Measurements from ENCODE around the gene TIGD7.

The TIGD7 gene, protein sequence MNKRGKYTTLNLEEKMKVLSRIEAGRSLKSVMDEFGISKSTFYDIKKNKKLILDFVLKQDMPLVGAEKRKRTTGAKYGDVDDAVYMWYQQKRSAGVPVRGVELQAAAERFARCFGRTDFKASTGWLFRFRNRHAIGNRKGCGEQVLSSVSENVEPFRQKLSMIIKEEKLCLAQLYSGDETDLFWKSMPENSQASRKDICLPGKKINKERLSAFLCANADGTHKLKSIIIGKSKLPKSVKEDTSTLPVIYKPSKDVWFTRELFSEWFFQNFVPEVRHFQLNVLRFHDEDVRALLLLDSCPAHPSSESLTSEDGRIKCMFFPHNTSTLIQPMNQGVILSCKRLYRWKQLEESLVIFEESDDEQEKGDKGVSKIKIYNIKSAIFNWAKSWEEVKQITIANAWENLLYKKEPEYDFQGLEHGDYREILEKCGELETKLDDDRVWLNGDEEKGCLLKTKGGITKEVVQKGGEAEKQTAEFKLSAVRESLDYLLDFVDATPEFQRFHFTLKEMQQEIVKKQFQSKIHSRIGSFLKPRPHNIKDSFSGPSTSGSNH

DNA sequence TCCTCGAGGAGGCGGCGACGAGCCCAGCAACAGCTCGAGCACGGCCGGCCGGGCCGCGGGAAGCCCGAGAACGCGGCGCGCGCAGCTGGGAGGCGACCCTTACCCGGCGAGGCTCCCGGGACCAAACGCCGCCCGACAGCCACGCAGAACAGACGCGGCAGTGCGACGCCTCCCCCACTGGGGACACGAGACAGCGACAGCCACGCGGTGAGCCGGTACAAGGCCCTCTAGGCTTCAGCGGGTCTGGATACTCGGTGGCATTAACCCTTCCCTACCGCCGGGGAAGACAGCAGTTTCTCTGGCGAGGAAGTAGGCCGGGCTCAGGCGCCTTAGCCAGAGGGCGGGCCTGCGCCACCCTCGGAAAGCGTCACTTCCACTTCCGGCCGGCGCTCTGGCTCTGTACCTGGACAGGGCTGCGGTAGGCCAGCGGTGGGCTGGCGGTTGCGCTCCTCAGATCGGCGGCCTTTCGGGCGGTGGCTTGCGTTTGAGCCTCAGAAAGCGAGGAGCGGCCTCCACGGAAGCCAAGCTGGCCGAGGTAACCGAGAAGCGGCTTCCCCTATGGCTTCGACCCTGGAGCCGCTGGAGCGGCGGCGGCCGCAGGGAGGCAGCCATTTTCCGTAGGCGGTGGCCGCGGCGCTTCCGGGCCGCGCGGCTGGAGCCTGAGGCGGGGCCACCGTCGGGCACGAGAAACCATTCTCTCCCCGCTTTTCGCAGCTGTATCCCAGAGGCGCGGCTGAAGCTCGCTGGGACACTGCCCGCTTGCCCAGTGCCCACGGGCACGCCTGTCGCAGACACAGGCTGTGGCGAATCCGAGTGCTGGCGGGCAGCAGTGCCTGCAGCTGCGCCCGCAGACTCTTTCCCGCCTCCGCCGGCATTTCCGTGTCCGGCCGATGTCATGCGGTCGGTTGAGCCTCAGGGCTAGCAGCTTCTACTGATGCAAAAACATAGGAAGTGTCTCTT lies at the start of gene TIGD7, which contains the start of gene ZNF75A:
TSS of gene TIGD7 (minus strand) at position 322 of the 960 bp plus-strand sequence. CDS start 4,816 bp downstream, outside the sequence.
TSS of gene ZNF75A (plus strand) at position 389 of the 960 bp plus-strand sequence. CDS start 2,932 bp downstream, outside the sequence.
- DNase-seq (ENCODE audit: low spot score) = peak; percentile 93

DNA sequence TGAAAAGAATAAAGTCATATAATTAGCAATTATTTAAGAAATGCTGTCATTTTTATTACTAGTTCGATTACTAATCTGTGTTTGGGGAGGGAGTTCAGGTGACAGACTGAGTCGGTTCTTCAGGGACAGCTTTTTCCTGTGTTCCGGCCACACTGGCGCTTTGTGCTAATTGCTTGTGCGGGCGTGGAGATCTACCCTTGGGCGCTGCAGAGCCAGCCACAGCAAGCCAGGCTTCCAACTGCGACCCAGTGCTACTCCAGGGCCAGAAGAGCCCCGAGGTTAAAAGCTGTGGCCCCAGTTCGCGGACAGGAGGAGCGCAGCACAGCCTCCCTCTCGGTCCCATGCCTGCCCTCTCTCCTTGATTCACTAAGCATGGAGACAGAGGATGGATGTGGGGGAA lies 43.9 kb upstream of the TIGD7 start:
- DNase-seq (ENCODE audit: low spot score) = no peak

DNA sequence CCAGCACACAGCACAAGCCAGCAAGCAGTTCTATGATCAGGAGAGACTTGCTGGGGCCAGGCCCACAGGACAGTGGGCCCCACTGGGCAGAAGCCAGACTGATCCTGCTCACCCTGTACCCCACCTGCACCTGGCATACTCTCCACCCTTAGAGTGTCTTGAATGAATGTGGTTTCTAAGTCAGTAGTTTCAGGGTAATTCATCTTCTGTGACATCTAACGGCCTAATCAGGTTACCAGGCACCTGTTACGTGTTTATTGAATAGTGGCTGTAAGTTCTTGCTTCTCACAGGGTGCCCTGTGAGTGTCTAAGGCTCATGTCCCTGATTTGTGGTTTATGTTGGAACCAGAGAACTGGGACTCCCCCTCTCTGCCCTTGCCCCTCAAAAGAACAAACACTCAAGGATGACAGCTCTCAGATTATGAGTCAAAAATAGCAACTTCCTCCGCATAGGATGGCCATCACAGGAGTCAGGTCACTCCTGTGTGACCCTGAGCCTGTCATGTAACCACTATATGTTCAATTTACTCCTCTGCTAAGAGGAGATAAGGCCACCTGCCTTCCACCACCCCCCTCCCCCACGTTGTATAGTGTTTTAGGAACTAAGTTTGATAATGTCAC lies 43.4 kb upstream of the TIGD7 start:
- DNase-seq (ENCODE audit: low spot score) = no peak

DNA sequence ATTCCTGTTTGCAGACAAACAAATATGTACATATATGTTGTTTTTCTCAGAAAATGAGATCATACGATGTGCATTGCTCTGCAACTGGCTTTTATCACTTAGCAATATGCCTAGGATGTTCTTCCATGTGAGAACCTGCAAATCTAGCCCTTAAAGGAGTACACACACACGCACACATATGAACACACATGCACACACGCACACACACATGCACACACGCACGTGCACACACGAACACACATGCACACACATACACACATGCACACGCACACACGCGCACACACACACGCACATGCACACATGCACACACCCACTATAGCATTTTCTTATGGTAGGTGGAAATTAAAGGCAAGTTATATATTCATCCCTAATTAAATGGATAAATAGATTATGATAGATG lies 42.4 kb upstream of the TIGD7 start:
- no peak for DNase-seq (ENCODE audit: low spot score)

DNA sequence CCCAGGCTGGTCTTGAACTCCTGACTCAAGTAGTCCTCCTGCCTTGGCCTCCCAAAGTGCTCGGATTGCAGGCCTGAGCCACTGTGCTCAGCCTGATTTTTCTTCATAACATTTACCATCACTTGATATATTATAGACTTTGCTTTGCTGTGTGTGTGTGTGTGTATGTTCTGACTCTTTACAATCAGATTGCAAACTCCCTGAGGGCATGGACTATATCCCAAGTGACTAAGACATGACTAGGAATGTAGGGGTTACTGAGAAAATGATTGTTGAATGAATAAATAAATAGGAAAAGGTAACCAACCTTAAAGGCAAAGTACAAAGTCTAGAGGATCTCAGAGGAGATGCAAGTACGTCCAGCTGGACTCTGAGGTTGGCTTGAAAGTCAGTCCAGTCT lies 40.8 kb upstream of the TIGD7 start:
- DNase-seq (ENCODE audit: low spot score) = no peak

DNA sequence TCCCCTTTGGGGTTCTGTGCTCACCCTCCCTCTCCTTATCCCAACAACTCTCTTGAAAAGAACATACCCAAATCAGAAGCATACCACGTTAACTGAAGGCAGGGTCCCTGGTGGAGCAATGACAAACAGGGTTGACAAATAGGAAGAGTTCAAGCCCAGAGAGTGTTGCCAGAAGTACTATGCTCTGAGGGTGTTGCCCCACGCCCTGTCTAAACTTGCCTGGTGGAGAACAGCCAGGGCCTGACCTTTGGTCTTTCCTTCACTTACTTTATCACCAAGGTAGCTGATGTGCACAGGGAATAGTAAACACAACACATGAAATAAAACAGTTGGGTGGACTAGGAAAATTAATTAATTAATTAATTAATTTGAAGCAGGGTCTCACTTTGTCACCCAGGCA lies 23.4 kb upstream of the TIGD7 start:
- DNase-seq (ENCODE audit: low spot score) = no peak

DNA sequence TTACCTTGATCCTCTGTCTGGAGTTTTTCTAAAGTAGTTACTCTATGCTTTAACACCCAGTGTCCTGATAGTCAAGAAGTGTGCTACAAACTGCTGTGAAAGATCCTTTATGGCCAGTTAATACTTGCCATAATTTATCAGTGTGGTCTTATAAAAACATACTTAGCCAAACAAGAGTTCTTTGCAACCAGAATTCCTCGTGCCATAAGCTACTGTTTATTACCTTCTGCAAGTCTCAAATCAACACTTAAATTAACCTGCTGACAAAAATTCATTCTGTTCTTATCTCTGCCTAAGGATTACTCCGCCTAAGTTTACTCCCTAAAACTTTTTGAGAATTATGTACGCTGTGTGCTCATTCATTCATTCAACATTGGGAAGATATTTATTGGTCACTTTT lies 22.9 kb upstream of the TIGD7 start:
- no peak for DNase-seq (ENCODE audit: low spot score)

DNA sequence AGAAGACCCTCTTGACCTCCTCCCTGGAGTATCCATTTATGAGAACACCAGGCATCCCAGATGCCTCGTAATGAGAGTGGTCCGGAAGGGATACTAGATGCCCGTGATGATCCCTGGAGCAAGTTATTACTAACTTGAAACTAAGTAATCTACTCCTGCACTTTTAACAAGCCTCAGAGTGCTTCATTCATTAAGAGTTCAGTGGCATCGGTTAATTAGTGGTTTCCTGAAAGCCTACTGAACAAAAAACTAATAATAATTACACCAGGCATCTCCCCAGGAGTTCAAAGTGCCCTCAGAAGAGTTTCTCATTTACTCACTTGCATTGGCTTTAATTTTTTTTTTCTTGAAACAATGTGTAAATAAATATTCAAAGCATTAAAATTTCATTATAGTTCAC lies 22.3 kb upstream of the TIGD7 start:
- DNase-seq (ENCODE audit: low spot score) = no peak

DNA sequence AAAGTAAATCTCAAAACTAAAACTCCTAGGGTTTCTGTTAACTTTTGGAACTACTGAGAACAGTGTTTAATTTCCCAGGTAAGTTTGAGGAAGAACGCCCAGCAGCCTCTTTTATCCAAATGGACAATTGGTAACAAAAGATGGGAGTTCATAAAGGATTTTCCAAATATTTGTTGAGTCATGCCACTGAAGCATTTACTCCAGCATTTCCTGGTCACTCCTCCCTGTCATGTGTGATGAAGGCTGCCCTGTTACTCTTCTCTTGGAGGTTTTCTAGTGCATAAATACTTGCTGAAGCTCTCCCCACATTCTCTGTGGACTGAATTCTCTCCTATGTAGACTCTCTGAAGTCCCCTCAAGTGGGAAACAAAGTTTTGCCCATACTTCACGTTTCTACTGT lies 16.6 kb upstream of the TIGD7 start:
- no peak for DNase-seq (ENCODE audit: low spot score)

DNA sequence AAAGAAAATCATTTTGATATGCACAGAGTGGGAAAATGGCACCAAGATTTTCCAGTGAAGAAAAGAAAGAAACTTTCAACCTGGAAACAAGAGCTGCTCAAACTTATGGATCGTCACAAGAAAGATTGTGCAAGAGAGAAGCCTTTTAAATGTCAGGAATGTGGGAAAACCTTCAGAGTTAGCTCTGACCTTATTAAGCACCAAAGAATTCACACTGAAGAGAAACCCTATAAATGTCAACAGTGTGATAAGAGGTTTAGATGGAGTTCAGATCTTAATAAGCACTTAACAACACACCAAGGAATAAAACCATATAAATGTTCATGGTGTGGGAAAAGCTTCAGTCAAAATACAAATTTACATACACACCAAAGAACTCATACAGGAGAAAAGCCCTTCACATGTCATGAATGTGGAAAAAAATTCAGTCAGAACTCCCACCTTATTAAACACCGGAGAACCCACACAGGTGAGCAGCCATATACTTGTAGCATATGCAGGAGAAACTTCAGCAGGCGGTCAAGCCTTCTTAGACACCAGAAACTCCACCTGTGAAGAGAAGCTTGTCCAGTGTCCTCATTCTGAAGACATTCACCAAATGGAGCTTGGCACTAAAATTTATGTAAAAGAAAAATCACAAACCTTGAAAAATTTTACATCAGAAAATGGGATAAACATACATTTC lies 12.2 kb upstream of the TIGD7 start:
- DNase-seq (ENCODE audit: low spot score) = no peak

DNA sequence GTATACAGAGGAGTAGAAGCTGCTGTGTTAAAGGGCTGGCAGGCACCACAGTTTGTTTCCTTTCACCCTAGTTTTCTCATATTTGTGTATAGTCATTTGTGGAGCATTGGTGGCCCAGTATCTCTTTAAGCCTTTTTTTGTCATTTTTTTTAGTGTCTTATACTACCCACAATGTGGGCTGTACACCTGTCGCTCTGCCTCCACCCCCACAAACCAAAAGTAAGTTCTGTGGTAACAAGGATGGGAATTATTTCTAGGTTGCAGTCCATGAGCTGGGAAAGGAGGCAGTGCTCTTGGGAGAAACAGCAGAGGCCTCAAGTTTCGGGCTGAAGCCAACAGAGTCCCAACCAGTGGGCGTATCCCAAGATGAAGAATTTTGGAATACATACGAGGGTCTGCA lies 6.3 kb upstream of the TIGD7 start:
- DNase-seq (ENCODE audit: low spot score) = no peak

DNA sequence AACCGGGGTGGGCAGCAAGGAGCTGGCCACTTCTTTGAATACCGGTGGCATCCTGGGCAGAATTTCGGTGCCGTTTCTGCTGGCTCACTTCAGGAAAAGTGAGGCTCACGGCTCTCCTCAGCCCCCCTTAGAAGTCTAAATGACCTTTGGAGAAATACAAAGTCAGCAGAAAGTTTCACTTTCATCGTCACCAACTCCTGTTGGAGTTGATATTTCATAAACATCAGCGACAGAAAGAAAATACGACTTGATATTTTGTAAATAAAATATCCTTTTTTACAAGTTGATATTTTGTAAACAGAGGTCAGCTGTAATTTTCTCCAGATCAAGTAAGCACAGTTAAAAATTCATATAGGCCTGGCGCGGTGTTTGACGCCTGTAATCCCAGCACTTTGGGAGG lies 848 bp upstream of the TIGD7 start:
- no peak for DNase-seq (ENCODE audit: low spot score)

DNA sequence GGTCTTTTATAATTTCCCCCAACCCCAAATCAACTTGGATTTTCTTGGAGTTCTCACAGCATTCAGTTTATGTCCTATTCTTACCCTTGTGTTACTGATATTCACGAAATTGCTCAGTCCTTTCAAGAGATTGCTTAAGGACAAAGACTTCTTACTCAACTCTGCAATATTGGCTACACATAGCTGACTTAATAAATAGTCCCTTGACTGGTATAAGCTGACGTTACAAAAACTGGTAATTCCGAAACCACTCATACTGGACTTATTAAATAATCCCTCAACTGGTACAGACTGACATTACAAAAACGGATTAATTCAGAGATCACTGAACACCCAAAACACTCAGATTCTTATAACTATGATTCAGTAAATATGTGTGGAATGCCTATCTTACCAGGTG lies 860 bp downstream of the TIGD7 start:
- DNase-seq (ENCODE audit: low spot score) = no peak

DNA sequence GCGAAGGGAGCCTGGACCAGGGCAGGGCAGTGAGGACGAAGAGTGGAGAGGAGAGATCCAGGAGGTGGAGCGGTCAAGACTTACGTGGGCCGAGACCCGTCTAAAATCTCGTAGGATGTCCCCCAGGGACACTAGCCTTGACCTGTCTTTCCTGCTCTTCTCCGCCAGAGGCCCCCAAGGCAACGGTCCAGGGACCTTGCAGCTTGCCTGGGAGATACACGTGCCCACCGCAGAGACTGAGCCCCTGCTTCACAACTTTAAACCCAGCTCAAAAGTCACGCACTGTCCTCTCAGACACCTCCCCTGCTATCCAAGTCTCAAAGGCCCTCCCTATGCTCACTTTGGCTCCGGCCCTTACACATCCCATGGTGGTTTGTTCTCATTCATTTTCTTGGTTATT lies 9.4 kb downstream of the TIGD7 start:
- no peak for DNase-seq (ENCODE audit: low spot score)

DNA sequence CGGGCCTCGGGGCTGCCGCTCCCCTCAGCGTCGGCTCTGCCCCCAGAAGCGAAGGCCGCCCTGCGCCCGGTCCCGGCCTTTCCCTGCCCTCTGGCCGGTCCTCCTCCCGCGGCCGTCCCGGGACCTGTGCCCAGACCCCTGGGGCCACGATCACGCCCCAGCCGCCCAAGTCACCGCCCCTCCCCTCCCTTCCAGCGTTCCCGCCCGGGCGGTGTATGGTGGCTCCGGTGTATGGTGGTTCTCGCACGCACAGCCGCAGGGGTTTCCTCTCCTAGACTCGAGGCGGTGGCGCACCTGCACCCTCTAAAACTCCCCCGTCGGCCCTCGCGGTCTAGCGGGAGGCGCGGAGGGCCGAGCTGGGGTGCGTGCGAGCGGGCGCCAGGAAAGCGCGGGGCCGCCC lies 10.0 kb downstream of the TIGD7 start:
- DNase-seq (ENCODE audit: low spot score) = peak; percentile 27

DNA sequence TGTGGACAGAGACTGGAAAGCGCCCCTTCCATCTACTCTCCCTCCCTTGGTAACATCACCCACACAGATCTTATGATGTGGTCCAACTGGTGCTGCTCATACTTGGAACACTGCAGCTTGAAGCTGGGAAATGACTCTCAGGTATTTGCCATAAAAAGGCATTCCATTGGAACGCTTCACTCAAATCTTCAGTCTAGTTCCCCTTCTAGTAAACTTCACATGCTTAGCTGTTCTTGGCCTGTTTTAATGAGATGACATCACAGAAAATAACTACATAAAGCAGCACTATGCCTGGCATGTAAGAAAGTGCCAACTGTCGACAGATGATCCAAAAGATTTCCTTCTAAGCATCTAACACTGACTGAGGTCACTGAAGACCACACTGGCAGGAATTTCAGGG lies 12.6 kb downstream of the TIGD7 start:
- no peak for DNase-seq (ENCODE audit: low spot score)

DNA sequence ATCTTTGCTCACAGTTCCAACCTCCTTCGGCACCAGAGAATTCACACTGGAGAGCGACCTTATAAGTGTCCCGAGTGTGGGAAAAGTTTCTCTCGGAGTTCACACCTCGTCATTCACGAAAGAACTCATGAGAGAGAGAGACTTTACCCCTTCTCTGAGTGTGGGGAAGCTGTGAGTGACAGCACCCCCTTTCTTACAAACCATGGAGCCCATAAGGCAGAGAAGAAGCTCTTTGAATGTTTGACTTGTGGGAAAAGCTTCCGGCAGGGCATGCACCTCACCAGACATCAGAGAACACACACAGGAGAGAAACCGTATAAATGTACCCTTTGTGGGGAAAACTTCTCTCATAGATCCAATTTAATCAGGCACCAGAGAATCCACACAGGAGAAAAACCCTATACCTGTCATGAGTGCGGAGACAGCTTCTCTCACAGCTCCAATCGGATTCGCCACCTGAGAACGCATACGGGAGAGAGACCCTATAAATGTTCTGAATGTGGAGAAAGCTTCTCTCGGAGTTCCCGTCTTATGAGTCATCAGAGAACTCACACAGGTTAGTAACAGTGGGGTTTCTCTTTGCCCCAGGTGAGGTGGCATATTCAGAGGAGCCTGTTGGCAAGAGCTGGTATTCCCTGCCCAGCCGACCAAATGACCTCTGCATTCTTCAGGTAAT lies 15.1 kb downstream of the TIGD7 start:
- DNase-seq (ENCODE audit: low spot score) = no peak

DNA sequence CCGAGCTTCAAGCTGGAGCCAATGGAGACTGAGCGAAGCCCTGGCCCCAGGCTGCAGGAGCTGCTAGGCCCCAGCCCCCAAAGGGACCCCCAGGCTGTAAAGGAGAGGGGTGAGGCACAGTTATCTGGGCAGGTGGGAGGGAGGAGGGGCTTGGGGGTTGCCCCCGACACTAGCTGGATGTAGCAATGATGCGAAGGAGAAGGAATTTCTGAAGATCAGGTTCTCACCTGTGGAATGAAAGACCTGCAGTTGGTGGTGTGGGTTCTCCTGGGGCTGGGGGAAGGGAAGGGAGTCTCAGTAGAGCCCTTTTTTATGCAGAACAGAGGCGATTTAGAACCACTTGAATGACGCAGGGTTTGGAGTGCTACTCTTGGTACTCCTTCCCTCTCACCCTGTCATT lies 20.1 kb downstream of the TIGD7 start:
- no peak for DNase-seq (ENCODE audit: low spot score)

DNA sequence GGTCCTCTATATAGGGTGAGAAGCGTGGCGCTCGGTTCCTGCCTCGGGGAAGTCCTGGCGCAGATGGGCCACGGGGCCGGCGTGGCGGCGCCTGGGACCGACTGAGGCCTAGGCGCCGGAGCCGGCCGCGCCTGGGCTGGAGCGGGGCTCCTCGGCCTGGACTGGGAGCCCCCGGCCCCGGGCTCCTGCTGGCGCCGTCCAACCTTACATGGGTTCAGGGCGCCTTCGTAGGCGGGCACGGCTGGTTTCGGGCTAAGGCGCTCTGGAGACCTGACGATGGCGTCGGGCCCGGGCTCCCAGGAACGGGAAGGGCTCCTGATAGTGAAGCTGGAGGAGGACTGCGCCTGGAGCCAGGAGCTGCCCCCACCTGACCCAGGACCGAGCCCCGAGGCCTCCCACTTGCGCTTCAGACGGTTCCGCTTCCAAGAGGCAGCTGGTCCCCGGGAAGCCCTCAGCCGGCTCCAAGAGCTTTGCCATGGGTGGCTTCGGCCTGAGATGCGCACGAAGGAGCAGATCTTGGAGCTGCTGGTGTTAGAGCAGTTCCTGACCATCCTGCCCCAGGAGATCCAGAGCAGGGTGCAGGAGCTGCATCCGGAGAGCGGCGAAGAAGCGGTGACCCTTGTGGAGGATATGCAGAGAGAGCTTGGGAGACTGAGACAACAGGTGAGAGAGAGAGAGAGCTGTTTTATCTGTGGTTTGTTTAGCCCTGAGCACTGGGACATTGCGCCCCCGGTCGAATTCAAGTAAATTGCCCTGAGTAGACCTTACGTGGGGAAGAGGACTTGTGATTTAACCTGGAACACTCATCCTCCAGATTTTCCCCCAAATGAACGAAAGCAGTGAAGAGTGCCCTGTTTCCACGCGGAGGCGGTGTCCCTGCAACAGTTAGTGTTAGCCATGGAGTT lies 21.4 kb downstream of the TIGD7 start:
- DNase-seq (ENCODE audit: low spot score) = no peak
